Middle frontal gyrus (tissue), 1 donor: Measurements from ENCODE around the gene MYO9B.
"Not testable (repeated sequence)": the region's sequence is repeated elsewhere in the genome, so short reads cannot be mapped to it uniquely, and the experiment has no call there.

Source experiments
- DNase-seq: peaks from one replicate; pipeline ENCODE4 v3.0.0-alpha.2; 2015; ENCODE audit warnings: low spot score; ENCODE audit errors: extremely low spot score

Gene MYO9B

GRCh38 chr19:17086834-17087233 lies 11.3 kb downstream of the MYO9B start:
- DNase-seq, result no peak

- DNase-seq, result no peak
Measured at GRCh38 chr19:17088552-17088951, 13.0 kb downstream of the MYO9B start.

DNA sequence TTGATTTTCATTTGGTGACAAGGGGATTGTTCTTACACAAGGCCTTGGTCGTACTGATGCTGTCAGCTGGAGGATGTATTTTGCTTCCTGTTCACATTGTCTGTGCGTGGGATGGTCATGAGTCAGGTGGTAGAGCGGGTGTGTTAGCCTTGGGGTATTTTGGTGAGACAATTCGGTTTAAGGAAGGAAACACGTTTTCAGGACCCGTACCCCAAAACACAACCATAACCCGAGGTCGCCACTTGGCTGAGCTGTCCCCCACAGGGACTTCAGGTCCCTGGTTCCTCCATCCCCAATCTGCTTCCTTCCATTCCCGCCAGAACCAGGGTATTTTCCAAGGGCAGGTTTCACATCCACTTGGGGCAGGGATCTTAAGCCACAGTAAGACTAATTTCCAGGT lies 15.0 kb downstream of the MYO9B start:
- DNase-seq, result no peak

- no peak for DNase-seq
Measured at GRCh38 chr19:17091758-17092333, 16.3 kb downstream of the MYO9B start.

DNA sequence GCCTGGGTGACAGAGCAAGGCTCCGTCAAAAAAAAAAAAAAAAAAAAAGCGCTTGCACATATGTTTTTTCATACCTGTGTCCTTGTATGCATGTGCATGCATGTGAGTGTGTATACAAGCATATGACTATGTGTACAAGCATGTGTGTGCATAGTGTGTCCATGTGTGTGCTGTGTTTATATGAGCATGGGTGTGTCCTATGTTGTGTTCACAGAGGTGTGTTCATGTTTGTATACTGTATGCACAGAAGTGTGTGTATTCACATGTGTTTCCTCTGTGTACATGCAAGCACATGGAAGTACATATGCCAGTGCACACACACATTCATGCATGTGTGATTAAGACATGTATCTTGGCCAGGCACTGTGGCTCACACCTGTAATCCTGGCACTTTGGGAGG lies 17.1 kb downstream of the MYO9B start:
- no peak for DNase-seq

GRCh38 chr19:17094694-17095093 lies 19.1 kb downstream of the MYO9B start:
- DNase-seq, result not testable (repeated sequence)

- DNase-seq, result no peak
Measured at GRCh38 chr19:17095141-17095919, 19.8 kb downstream of the MYO9B start.

- no peak for DNase-seq
Measured at GRCh38 chr19:17097593-17098126, 22.1 kb downstream of the MYO9B start.

GRCh38 chr19:17098326-17098725 lies 22.7 kb downstream of the MYO9B start:
- DNase-seq, result no peak

- no peak for DNase-seq
Measured at GRCh38 chr19:17101686-17102628, 26.4 kb downstream of the MYO9B start.

DNA sequence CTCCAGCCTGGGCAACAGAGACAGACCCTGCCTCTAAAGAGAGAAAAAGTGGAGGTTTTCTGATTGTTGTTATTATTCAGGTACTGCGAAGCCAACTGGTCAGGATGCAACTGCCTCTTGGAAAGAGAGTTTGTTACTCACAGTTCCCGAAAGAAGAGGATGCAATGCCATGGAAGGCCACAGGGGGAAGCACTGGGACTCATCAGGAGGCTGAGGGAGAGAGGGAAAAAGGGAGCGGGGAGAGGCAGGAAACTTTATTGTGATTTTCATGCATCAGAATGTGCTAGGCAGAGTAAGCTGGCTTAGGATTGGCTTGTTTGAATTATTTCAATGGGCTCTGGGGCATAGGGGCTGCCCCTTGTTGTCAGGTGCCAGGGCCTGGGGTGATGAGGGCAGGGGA lies 27.6 kb downstream of the MYO9B start:
- no peak for DNase-seq

DNA sequence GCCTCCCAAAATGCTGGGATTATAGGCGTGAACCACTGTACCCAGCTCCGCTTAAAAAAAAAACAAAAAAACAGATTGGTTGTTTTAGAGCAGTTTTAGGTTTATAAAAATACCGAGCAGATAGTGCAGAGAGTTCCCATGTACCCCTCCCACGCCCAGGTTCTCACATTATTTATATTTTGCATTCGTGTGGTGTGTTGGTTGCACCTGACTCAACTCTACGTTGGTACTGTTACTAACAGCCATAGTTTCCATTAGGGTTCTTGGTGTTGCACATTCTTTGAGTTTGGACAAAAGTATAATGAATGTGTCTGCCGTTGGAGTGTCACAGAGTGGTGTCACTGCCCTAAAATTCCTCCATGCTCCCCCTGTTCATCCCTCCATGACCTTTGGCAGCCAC lies 29.1 kb downstream of the MYO9B start:
- no peak for DNase-seq

DNA sequence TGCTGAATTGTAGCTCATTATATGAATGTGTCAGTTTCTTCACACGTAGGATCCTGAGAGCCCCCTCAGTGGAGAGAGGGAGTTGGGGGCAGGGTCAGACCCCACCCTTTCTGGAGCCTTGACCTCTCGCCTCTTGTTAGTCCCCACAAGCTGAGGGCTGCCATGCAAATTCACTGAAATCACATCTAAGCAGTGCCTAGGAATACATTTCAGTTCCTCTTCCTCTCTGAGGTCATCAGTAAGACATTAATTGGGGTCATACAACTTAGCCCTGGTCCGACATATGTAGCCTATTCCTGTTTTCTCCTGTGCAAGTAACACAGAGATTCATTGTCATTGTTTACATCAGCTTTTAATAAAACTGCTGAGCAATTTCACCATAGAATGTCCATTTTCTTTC lies 30.0 kb downstream of the MYO9B start:
- DNase-seq, result no peak

DNA sequence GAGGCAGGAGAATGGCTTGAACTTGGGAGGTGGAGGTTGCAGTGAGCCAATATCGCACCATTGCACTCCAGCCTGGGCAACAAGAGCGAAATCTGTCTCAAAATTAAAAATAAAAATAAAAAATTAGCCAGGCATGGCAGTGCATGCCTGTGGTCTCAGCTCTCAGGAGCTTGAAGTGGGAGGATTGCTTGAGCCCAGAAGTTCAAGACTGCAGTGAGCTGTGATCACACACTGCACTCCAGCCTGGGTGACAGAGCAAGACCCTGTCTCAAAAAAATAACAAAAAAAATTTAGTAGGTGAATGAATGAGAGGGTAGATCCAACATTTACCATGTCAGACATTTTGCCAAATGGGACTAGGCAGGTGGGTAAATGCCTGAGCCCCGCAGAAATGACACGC lies 31.4 kb downstream of the MYO9B start:
- not testable (repeated sequence) for DNase-seq

GRCh38 chr19:17107546-17108452 lies 32.2 kb downstream of the MYO9B start:
- no peak for DNase-seq

- DNase-seq, result no peak
Measured at GRCh38 chr19:17108453-17108784, 32.8 kb downstream of the MYO9B start.

DNA sequence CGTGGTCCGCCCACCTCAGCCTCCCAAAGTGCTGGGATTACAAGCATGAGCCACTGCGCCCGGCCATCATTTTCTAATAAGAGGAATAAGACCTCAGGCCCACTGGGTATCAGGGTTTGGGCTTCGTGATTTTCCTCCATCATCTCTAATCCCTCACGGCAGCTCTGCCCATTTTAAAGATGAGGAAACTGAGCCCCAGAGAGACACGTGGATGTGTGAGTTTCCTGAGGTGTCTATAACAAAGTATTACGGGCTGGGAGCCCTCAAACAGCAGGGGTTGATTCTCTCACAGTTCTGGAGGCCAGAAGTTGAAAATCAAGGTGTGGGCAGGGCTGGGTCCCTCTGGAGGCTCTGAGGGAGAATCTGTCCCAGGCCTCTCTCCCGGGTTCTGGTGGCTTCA lies 33.7 kb downstream of the MYO9B start:
- no peak for DNase-seq

DNA sequence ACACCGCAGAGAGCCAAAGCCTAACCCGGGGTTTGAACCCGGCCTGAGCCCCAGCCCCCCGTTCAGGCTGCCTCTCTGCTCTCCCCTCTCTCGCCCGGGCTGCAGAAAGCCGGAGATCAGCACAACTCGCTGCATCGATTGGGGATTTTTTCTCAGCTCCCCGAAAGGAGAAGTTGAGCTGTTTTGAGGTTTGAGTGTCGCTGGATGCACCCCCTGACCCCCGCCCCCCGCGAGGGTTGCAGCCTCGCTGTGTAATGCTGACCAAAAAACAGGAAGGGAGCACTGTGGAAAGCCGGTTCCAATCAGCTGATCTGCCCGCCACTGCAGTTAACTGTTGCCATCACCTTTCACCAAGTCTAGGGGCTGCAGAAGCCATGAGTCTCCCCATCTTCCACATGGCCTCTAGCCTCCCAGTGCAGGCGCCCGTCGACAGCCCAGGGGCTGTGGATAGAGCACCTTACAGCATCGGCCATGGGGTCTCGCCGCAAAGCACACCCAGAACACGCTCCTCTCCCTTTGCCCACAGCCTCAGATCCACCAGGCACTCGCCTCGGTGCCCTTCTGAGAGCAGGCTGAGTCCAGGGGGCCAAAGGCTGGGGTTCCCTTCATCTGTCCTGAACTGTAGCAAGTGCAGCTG lies 34.5 kb downstream of the MYO9B start:
- DNase-seq, result no peak

GRCh38 chr19:17110599-17110966 lies 35.0 kb downstream of the MYO9B start:
- no peak for DNase-seq

- no peak for DNase-seq
Measured at GRCh38 chr19:17111766-17112165, 36.2 kb downstream of the MYO9B start.
